Measurements from ENCODE around the gene SRC.

Gene SRC

GRCh38 chr20:37348792-37349516 lies 3.0 kb downstream of the SRC start:
- in situ Hi-C loops (cut with MboI; ENCODE audit: low sequenced_read_pairs) = no loop called here

GRCh38 chr20:37349517-37350491 lies 3.9 kb downstream of the SRC start:
- in situ Hi-C loops (cut with MboI; ENCODE audit: low sequenced_read_pairs) = no loop called here

GRCh38 chr20:37350649-37351574 lies 5.0 kb downstream of the SRC start:
- in situ Hi-C loops (cut with MboI; ENCODE audit: low sequenced_read_pairs) = no loop called here

- in situ Hi-C loops (cut with MboI; ENCODE audit: low sequenced_read_pairs) = no loop called here
Observed at GRCh38 chr20:37351689-37352607, 6.0 kb downstream of the SRC start.

DNA sequence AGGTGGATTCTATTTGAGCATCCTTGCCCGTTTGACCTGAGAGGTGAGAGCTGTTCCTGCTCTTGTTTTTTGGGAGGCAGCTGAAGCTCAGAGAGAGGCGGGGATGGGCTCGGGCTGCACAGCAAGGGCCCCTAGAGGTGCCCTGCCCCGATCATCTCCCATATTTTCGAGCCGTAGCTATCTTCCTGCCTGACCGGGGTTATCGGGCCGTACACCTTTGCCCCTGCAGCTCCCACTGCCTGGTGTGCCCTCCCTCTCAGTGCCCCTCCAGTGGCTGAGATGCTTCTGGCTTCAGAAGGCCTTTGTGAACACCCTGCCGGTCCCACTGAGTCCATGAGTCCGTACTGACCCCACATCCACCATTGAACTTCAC lies 6.7 kb downstream of the SRC start:
- in situ Hi-C loops (cut with MboI; ENCODE audit: low sequenced_read_pairs) = no loop called here

DNA sequence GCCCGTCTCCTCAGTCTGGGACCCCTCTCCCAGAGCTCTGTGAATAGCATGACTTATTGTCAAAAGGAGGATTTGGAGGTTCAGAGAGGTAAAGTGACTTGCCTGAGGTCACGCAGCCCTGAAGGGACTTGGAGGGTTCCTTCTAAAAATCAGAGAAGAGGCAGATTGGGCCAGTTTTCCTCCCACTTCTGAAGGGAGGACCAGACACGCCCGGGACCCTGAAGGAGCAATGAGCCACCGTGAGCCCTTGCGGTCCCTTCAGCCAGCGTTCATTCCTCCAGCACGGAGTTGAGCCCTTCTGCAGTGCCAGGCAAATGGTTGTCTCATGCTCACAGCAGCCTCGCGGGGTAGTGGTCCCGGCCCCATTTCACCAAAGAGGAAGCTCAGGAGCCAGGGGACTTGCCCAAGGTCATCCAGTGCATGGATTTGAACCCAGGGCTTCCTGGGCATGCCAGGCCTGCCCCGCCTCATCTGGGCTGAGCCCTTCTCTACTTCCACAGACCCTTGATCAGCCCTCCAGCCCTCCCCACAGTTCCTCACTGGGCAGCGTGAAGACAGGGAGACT lies 7.4 kb downstream of the SRC start:
- in situ Hi-C loops (cut with MboI; ENCODE audit: low sequenced_read_pairs) = no loop called here

GRCh38 chr20:37354210-37355195 lies 8.6 kb downstream of the SRC start:
- in situ Hi-C loops (cut with MboI; ENCODE audit: low sequenced_read_pairs) = no loop called here

DNA sequence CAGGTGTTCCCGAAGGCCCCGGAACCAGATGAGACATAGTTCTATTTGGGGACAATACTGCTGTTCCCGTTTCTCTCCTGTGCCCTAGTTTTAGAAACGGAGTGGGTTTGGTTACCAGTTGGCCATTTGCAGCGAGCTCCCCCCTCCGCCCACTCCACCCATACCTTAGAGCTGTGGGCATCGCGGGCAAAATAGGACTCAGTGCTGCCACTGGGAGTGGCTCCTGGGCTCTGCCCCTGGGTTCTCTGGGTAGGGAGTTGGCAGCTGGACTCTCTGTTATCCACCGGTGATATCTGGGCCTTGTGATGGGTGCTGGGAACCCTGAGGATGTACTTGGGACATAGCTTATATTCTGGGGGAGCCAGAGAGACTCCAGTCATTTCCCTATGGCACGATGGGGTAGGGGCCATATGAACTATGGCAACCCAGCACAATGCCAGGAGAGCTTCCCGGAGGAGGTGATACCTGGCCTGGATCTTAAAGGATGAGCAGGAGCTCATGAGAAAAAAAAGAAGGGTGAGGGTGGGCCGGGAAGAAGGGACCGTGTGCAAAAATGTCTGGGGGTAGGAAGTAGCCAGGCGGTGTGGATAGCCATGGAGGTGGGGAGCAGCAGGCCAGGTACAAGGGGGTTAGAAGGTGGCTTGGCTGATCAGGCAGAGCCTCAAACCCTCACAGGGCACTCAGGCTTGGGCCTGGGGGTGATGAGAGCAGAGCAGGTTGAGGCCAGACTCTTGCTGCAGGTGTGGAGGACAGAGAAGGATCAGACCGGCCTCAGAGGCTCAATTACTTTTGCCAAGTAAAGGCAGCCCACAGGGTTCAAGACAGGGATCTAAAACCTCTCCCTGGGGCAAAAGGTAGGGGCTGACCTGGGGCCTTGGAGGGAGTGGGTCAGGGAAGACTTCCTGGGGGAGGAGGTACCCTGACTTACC lies 9.6 kb downstream of the SRC start:
- in situ Hi-C loops (cut with MboI; ENCODE audit: low sequenced_read_pairs) = no loop called here

- in situ Hi-C loops (cut with MboI; ENCODE audit: low sequenced_read_pairs) = no loop called here
Observed at GRCh38 chr20:37356387-37356786, 10.4 kb downstream of the SRC start.

- in situ Hi-C loops (cut with MboI; ENCODE audit: low sequenced_read_pairs) = no loop called here
Observed at GRCh38 chr20:37356961-37357371, 11.0 kb downstream of the SRC start.

DNA sequence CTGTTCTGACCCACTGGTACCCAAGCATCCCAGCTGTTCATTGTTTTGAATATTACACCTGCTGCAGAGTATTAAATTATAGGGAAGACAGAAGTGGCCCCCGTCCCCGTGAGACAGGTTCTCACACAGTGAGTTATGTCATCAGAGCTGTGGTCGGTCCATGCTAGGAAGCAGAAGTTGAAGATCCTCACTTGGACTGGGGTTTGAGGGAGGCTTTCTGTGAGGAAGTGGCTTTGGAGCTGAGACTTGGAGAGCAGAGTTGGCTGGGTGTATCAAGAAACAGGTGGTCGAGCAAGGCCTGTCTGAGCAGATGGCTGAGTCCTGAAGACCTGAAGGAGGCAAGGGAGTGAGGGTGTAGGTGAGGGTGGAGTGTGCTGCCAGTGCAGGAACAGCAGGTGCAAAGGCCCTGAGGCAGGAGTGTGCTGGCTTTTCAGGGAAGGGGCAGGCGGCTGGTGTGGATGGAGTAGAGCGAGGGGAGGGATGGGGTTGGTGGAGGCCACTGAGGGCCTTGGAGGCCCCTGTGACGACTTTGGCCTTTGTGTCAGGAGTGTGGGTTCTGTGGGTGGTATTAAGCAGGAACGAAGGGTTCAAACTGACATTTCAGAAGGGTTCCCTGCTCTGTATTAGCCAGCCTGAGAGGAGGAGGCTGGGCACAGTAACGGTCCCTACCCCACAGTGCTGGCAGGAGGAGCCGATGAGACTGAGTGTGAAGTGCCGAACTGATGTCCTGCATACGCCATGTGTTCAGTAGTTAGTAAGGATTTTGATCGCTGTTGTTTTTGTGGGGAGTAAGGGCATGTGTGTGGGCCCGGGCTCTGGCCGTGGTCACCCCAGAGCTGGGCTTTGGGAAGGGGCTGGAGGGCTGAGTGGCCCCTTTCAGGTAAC lies 11.8 kb downstream of the SRC start:
- in situ Hi-C loops (cut with MboI; ENCODE audit: low sequenced_read_pairs) = no loop called here

- in situ Hi-C loops (cut with MboI; ENCODE audit: low sequenced_read_pairs) = no loop called here
Observed at GRCh38 chr20:37358366-37359150, 12.6 kb downstream of the SRC start.

DNA sequence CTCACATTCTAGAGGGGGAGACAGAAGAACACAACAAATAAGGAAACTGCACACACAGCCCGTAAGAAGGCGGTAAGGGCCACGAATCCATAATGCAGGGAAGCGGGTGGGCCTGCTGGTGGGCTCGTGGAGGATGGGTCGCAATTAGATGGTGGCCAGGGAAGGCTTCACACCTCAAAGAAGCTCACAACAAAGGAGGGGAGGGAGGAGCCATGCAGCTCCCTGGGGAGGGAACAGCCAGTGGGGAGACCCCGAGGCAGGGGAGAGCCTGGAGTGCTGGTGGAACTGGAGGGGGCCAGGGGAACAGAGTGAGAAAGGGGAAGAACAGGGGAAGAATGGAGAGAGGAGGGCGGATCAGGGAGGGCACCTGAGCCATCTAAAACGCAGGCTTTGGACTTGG lies 13.4 kb downstream of the SRC start:
- in situ Hi-C loops (cut with MboI; ENCODE audit: low sequenced_read_pairs) = no loop called here

DNA sequence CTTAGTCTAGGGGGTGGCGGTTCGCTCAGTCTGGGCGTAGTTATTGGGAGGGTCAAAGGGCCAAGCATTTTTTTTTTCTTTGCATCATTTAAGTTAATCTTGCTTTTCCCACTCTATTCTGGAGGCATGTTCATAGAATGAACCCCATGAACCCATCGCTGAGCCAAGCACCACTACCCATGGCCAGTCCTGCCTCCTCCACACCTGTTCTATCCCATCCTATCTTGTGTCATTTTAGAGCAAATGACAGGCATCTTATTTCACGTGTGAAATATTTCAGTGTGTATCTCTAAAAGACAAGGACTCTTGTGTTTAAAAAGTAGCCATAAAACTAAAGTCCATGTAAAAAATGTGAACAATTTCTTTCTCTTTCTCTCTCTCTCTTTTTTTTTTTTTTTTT lies 13.9 kb downstream of the SRC start:
- in situ Hi-C loops (cut with MboI; ENCODE audit: low sequenced_read_pairs) = no loop called here

DNA sequence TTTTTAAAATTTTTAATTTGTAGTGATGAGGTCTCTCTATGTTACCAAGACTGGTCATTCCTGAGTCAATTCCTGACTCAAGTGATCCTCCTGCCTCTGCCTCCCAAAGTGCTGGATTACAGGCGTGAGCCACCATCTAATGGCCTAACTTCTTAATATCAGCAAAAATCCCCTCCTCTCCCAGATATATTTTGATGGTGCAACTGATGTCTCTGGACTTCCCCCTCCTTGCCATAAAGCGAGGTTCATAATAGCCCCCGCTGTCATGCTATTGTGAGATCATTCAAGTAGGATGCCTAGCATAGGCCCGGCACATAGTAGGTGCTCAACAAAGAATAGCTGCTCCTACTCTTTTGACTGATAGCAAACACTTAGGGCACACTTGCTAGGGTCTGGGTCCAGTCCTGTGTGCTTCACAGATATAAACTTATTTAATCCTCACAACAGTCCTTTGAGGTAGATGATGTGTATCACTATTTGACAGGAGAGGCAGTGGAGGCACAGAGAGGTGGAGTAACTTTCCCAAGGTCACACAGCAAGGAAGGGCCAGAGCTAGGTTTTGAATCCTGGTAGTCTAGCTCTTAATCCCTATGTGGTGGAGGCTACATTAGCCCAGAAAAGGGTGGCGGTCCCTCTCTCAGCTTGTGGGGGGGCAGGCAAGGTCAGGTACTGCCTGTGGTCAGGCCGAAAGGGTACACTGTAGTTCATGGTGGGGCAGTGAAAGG lies 14.6 kb downstream of the SRC start:
- in situ Hi-C loops (cut with MboI; ENCODE audit: low sequenced_read_pairs) = no loop called here
